Thoracic aorta (tissue), 2 donors: ENCODE measurements around the gene RASA3. TPM values are rescaled to one million over a fixed set of nuclear protein-coding genes. Genes with fewer than 3 reads are reported as not detected.

Experiments used
- ATAC-seq: fragments of 150-250 bp; one replicate; pipeline ENCODE4 v1.8.0; 2017; ENCODE audit warnings: low read depth; ENCODE audit not compliant: insufficient number of reproducible peaks, low FRiP score
- DNase-seq: peaks from one replicate; pipeline ENCODE4 v3.0.0-alpha.2; 2020; ENCODE audit warnings: low spot score
- H3K27ac ChIP-seq, 2 donors: fragments of 200-600 bp; sonication (generic); 1 replicate in 1 of 2; 2 replicates in 1 of 2; pipeline ENCODE4 v1.5.1; 2016; ENCODE audit warnings: mild to moderate bottlenecking in 2 of 2, moderate library complexity in 2 of 2
- H3K27me3 ChIP-seq: fragments of 200-600 bp; sonication (generic); replicated peaks from 2 replicates; pipeline ENCODE4 v1.6.0; 2016; ENCODE audit warnings: mild to moderate bottlenecking; ENCODE audit not compliant: insufficient read depth
- H3K36me3 ChIP-seq: fragments of 200-600 bp; sonication (generic); one replicate; pipeline ENCODE4 v1.5.1; 2016
- H3K4me1 ChIP-seq, 2 donors: fragments of 200-600 bp; sonication (generic); 1 replicate in 1 of 2; 2 replicates in 1 of 2; pipeline versions ENCODE4 v1.5.1 to v1.6.0; 2016; ENCODE audit warnings: low read depth in 2 of 2, mild to moderate bottlenecking in 1 of 2; ENCODE audit not compliant: control insufficient read depth in 1 of 2
- H3K4me3 ChIP-seq: fragments of 200-600 bp; sonication (generic); 2 replicates; pipeline ENCODE4 v1.5.1; 2016; ENCODE audit warnings: mild to moderate bottlenecking
- H3K9me3 ChIP-seq: fragments of 200-600 bp; sonication (generic); 2 replicates; pipeline ENCODE4 v1.5.1; 2016
- CTCF ChIP-seq: fragments of 200-600 bp; sonication (generic); IDR thresholded peaks from one replicate; pipeline ENCODE4 v1.5.1; 2019; ENCODE audit warnings: antibody characterized with exemption
- total RNA-seq, 2 donors: library from RNA; depleted of rRNA; stranded (reverse); fragments of >200 nt; gene quantifications; one replicate each; pipeline versions ENCODE4 v1.1.0 to v1.2.3, GENCODE V29; 2016

RASA3 gene
- total RNA-seq, 2 donors from 2014 or later, result 38.9 to 48.6 TPM

DNA sequence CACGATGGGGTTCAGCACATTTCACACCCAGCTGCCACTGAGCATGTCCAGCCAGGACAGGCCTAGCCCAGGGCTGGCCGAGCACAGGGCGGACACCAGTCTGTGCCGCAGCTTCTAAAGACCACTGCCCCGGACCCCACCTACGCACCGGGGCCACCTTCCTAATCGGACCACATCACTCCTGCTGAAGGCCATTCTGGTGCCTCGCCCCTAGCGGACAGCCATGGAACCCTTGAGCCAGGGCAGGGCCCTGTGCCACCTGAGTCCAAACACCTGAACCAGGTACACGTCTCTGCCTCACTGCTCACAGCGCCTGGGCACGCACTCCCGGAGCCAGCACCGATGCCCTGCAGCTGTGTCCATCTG lies 150.1 kb downstream of the RASA3 start:
- DNase-seq, result no peak
- H3K9me3 ChIP-seq, result no peaks in the 10 kb centered on the region
- no peak for TF ChIP-seq CTCF
- no peaks in the 10 kb centered on the region for H3K27me3 ChIP-seq
- H3K36me3 ChIP-seq, result peaks cover 28% of the 10 kb centered on the region
- H3K27ac ChIP-seq, result no peak overlapping the region
- no peak for ATAC-seq
- H3K4me3 ChIP-seq, result no peak overlapping the region
- peaks cover 3 to 11% of the 10 kb centered on the region in 2 donors for H3K4me1 ChIP-seq

DNA sequence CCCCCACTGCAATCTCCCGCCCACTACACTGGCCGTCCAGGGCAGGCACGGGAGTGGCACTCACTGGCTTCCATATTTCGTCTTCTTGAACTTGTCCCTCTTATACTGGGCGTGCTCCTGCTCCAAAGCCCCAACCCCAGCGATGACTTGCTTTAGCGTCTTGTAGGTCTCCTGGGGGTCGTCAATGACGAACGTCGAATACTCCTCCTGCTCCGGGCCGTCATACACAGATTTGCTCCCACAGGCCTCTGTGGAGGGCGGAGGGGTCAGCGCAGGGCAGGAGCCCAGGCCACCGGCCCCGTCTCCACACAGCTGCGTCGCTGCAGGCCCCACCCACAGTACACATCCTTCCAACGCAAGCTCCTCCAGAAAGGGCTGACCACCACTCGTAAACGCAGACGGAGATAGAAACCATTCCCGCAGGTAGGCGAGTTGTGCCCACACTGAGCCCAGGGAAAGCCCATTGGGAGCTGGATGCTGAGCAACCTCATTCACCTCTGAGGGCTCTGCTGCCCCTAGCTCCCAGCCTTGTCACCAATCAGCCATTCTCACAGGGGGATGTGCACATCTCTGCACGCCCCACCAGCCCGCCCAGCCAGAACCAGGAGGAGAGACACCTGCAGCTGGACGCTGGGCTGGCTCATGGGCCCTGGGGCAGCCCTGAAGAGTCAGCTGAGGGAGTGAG lies 150.7 kb downstream of the RASA3 start:
- no peaks in the 10 kb centered on the region for H3K27me3 ChIP-seq
- no peak for TF ChIP-seq CTCF
- DNase-seq (peak; percentile 0), ATAC-seq (no peak)
- no peak overlapping the region for H3K27ac ChIP-seq
- no peaks in the 10 kb centered on the region for H3K9me3 ChIP-seq
- peaks cover 9 to 16% of the 10 kb centered on the region in 2 donors for H3K4me1 ChIP-seq
- no peak overlapping the region for H3K4me3 ChIP-seq
- H3K36me3 ChIP-seq, result peaks cover 28% of the 10 kb centered on the region

- Histone ChIP-seq H3K27ac (no peak overlapping the region), H3K27me3 (no peaks in the 10 kb centered on the region), H3K4me1 (peaks cover 13 to 20% of the 10 kb centered on the region in 2 donors), H3K9me3 (no peaks in the 10 kb centered on the region), H3K36me3 (peaks cover 28% of the 10 kb centered on the region), H3K4me3 (no peak overlapping the region)
- ATAC-seq (no peak), DNase-seq (peak; percentile 1)
- no peak for TF ChIP-seq CTCF
Observed at GRCh38 chr13:113981194-113981605, 151.2 kb downstream of the RASA3 start.

DNA sequence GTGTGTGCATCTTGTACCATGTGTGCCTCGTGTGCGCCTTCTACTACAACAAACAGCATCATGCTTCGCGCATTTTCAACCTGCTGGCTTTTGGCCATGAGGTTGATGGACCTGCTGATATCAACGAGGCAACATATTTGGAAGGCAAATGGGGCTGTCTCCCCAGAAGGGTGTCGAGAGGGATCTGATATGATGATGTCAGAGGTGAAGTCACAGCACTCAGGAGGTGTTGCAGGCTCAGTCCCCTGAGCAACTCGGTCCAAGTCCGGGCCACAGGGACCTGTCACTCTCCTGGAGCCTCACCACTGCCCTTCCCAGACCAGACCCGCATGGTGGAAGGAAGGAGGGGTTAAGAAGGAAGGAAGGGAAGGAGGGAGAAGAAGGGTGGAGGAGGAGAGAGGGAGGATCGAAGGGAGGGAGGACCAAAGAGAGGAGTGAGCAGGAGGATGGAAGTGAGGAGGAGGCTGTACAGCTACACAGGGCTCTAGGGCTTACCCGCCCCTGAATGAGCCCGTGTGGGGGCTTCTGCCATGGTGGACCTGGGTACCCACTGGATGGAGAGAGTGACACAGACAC lies 151.8 kb downstream of the RASA3 start:
- H3K9me3 ChIP-seq, result no peaks in the 10 kb centered on the region
- H3K4me3 ChIP-seq, result no peak overlapping the region
- DNase-seq, result no peak
- peaks cover 28% of the 10 kb centered on the region for H3K36me3 ChIP-seq
- peaks cover 13 to 20% of the 10 kb centered on the region in 2 donors for H3K4me1 ChIP-seq
- no peak for TF ChIP-seq CTCF
- no peak overlapping the region for H3K27ac ChIP-seq
- H3K27me3 ChIP-seq, result no peaks in the 10 kb centered on the region
- no peak for ATAC-seq

GRCh38 chr13:113979791-113980471 lies 152.5 kb downstream of the RASA3 start:
- ATAC-seq, result no peak
- Histone ChIP-seq H3K9me3 (no peaks in the 10 kb centered on the region), H3K4me3 (no peak overlapping the region), H3K27ac (no peak overlapping the region), H3K27me3 (no peaks in the 10 kb centered on the region), H3K36me3 (peaks cover 33% of the 10 kb centered on the region), H3K4me1 (peaks cover 13 to 20% of the 10 kb centered on the region in 2 donors)
- DNase-seq, result no peak
- no peak for TF ChIP-seq CTCF
